ENCODE measurements around the gene ACYP2. TPM values are rescaled to one million over a fixed set of nuclear protein-coding genes. Genes with fewer than 3 reads are reported as not detected.
"Not testable (repeated sequence)": the region's sequence is repeated elsewhere in the genome, so short reads cannot be mapped to it uniquely, and the experiment has no call there.

The ACYP2 gene
- total and polyA plus RNA-seq, 12 donors: 36.9 to 101 (median 53.1) TPM

DNA sequence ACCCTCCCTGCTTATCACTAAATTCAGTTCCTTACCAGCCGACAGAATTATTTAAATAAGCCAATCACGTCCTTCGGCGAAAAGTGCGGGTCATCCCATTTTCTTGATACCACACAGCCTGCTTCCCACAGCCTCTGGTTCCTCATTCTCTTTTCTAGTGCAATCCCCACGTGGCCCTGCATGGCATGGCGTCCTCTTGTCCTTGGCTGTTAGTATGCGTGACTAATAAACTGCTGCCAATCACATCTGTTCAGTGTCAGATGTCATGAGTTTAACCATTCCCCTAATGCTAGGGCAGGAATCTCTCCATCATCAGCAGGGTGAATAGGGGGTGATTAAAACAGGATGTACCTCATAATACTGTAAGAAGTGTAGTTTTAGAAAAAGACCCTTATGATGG lies 203.4 kb downstream of the ACYP2 start:
- TF ChIP-seq, protein P1, sequence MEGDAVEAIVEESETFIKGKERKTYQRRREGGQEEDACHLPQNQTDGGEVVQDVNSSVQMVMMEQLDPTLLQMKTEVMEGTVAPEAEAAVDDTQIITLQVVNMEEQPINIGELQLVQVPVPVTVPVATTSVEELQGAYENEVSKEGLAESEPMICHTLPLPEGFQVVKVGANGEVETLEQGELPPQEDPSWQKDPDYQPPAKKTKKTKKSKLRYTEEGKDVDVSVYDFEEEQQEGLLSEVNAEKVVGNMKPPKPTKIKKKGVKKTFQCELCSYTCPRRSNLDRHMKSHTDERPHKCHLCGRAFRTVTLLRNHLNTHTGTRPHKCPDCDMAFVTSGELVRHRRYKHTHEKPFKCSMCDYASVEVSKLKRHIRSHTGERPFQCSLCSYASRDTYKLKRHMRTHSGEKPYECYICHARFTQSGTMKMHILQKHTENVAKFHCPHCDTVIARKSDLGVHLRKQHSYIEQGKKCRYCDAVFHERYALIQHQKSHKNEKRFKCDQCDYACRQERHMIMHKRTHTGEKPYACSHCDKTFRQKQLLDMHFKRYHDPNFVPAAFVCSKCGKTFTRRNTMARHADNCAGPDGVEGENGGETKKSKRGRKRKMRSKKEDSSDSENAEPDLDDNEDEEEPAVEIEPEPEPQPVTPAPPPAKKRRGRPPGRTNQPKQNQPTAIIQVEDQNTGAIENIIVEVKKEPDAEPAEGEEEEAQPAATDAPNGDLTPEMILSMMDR (IDR thresholded peaks at IDR 0.05): no peak
- no peak for TF ChIP-seq POLR2A (IDR thresholded peaks at IDR 0.05)
- peaks cover 0 to 7% (median 0%) of the 10 kb centered on the region in 3 donors for H3K9me3 ChIP-seq (replicated peaks in 1 of 3)
- no peak overlapping the region for H3K4me3 ChIP-seq
- DNase-seq: no peak
- no peak overlapping the region for H3K27ac ChIP-seq
- 60 to 75% (median 69%) methylated on average over 8 of the region's 8 CpGs for WGBS, 4 donors
- no peaks in the 10 kb centered on the region for H3K4me1 ChIP-seq (replicated peaks in 1 of 2)
- no peaks in the 10 kb centered on the region for H3K36me3 ChIP-seq (replicated peaks in 1 of 2)
- no peaks in the 10 kb centered on the region for H3K27me3 ChIP-seq
- intact Hi-C loops (cut with DNase I): no loop called here

DNA sequence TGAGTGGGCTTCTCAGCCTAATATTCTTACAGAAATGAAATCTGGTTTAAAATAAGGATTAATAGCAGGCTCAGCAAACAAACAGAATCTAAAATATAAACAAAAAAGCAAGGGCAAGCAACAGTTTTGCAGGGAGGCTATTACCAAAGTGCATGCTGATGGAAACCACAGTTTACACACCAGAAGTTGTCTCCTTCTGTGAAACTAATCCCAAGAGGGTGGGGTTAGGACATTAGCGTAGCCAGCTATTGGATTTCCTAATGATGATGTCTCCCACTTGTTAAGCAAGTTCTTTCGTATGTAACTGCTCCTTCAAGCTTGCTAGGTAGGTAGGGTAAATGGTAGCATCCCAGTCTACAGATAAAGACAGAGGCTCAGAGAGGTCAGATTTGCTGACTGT lies 205.6 kb downstream of the ACYP2 start:
- H3K9me3 ChIP-seq (replicated peaks in 1 of 3): peaks cover 0 to 4% (median 0%) of the 10 kb centered on the region in 3 donors
- DNase-seq: no peak
- 74 to 96% (median 82%) methylated on average over 2 of the region's 2 CpGs for WGBS, 4 donors
- TF ChIP-seq, protein P1 (IDR thresholded peaks at IDR 0.05): no peak
- no peak for TF ChIP-seq POLR2A (IDR thresholded peaks at IDR 0.05)
- no peaks in the 10 kb centered on the region for H3K36me3 ChIP-seq (replicated peaks in 1 of 2)
- no peak overlapping the region for H3K27ac ChIP-seq
- intact Hi-C loops (cut with DNase I): no loop called here
- H3K4me1 ChIP-seq (replicated peaks in 1 of 2): no peaks in the 10 kb centered on the region
- no peak overlapping the region for H3K4me3 ChIP-seq
- H3K27me3 ChIP-seq: no peaks in the 10 kb centered on the region

DNA sequence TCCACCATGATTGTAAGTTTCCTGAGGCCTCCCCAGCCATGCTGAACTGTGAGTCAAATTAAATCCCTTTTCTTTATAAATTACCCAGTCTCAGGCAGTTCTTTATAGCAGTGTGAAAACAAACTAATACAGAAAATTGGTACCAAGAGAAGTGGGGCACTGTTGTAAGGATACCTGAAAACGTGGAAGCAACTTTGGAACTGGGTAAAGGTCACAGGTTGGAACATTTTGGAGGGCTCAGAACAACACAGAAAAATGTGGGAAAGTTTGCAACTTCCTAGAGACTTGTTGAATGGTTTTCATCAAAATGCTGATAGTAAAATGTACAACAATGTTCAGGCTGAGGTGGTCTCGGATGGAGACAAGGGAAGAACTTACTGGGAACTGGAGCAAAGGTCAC lies 209.1 kb downstream of the ACYP2 start:
- intact Hi-C loops (cut with DNase I): not testable (repeated sequence)

DNA sequence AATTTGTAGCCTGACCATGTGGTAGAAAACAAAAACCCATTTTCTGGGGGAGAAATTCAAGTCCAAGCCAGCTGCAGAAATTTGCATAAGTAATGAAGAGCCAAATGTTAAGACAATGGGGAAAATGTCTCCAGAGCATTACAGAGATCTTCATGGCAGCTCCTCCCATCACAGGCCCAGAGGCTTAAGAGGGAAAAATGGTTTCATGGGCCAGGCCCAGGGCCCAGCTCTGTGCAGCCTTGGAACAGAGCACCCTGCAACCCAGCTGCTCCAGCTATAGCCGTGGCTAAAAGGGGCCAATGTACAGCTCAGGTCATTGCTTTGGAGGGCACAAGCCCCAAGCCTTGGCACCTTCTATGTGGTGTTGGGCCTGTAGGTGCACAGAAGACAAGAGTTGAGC lies 209.7 kb downstream of the ACYP2 start:
- intact Hi-C loops (cut with DNase I): no loop called here
- TF ChIP-seq POLR2A (IDR thresholded peaks at IDR 0.05): no peak
- TF ChIP-seq, protein P1 (IDR thresholded peaks at IDR 0.05): no peak
- 89 to 100% (median 95%) methylated on average over 1 of the region's 1 CpG; no CpG with 5 or more reads in 1 of the 4 donors for WGBS, 4 donors

More for the DNA sequence above, 209.1 kb downstream of the ACYP2 start:
- DNase-seq; H3K27ac ChIP-seq; H3K27me3 ChIP-seq; H3K4me3 ChIP-seq; H3K9me3 ChIP-seq (replicated peaks in 1 of 3); H3K4me1 ChIP-seq (replicated peaks in 1 of 2); H3K36me3 ChIP-seq (replicated peaks in 1 of 2): not testable (repeated sequence)
- 63 to 96% (median 88%) methylated on average over 2 of the region's 2 CpGs for WGBS, 4 donors

DNA sequence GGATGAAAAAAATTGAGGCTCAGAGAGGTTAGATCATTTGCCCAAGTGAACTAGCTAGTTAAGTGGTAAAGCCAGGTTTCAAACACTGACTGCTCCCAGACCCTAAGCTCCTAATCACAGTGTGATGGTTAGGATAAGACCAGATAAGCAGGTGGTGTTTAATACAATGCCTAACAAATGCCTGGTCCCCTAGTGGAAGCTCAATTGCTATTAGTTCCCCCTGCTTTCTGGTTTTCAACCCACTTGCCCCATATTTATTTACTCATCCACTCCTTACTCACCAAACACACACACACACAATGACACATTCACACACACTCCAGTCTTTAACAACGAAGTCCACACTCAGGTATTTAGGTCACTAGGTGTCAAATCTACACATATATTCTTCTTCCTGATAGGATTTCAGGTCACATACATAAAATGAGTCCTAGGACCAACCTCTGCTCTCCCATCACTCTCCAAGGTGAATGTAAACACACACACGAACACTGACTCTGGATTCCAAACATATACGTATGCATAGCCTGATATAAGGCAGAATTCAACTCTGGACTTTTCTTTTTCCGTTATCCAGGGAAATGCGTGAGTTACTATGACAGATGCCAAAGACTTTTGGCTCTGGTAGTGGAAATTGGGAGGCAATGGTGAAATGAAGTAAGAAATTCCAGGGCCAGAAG lies 214.2 kb downstream of the ACYP2 start:
- no peak for DNase-seq
- Histone ChIP-seq H3K4me1 (replicated peaks in 1 of 2) (peaks cover 7 to 18% of the 10 kb centered on the region in 2 donors), H3K27ac (peak overlapping the region; percentile 55 to 95 (median 94)), H3K4me3 (peak overlapping the region in 2 of 4 donors; percentile 50 to 53), H3K27me3 (no peaks in the 10 kb centered on the region), H3K36me3 (replicated peaks in 1 of 2) (no peaks in the 10 kb centered on the region), H3K9me3 (replicated peaks in 1 of 3) (no peaks in the 10 kb centered on the region)
- intact Hi-C loops (cut with DNase I): no loop called here
- WGBS, 4 donors: 18 to 33% (median 26%) methylated on average over 5 of the region's 5 CpGs
- TF ChIP-seq POLR2A (IDR thresholded peaks at IDR 0.05): no peak
- TF ChIP-seq, protein P1 (IDR thresholded peaks at IDR 0.05): peak in 1 of 6 experiments; percentile 7

More for the DNA sequence above, 209.7 kb downstream of the ACYP2 start:
- DNase-seq: no peak
- no peaks in the 10 kb centered on the region for H3K9me3 ChIP-seq (replicated peaks in 1 of 3)
- no peaks in the 10 kb centered on the region for H3K27me3 ChIP-seq
- H3K36me3 ChIP-seq (replicated peaks in 1 of 2): no peaks in the 10 kb centered on the region
- H3K27ac ChIP-seq: no peak overlapping the region
- H3K4me1 ChIP-seq (replicated peaks in 1 of 2): peaks cover 7% of the 10 kb centered on the region in 2 donors
- H3K4me3 ChIP-seq: no peak overlapping the region
